Measurements from ENCODE around the gene ASGR2.
"Not testable (repeated sequence)": the region's sequence is repeated elsewhere in the genome, so short reads cannot be mapped to it uniquely, and the experiment has no call there.

The ASGR2 gene

DNA sequence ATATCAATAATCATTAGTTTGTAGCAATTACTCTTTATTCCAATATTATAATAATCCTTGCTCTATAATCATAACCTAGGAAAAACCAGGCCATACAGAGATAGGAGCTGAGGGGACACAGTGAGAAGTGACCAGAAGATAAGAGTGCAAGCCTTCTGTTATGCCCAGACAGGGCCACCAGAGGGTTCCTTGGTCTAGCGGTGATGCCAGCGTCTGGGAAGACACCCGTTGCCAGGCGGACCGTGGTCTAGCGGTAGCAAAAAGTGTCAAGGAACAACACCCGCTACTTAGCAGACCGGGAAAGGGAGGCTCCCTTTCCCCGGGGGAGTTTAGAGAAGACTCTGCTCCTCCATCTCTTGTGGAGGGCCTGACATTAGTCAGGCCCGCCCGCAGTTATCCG is 11.8 kb upstream of the ASGR2 start:
- not testable (repeated sequence) for DNase-seq (ENCODE audit: insufficient read length, low spot score); FAIRE-seq

DNA sequence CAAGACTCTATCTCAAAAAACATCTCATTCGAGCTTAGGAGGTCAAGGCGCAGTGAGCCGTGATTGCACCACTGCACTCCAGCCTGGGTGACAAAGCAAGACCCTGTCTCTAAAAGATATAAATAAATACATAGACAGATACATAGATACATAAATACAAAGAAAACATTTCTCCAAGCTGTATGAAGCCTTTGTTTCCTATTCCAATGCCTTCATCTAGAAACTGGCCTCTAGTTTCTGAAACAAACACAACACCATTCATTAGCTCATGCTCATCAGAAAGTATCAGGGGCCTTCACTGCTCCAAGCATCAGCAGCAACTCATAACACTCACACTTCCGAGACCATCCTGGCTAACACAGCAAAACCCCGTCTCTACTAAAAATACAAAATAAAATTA is 10.3 kb upstream of the ASGR2 start:
- DNase-seq (ENCODE audit: insufficient read length, low spot score) (no peak), FAIRE-seq (no peak)

DNA sequence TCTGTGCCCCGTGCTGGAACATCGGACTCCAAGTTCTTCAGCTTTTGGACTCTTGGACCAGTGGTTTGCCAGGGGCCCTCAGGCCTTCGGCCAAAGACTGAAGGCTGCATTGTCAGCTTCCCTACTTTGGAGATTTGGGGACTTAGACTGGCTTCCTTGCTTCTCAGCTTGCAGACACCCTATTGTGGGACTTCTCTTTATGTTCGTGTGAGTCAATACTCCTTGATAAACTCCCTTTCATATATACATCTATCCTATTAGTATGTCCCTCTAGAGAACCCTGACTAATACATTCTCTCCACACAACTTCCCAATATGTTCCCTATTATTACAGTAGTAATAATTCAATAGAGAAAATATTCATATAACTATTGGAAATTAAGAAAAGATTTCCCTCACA is 9.2 kb upstream of the ASGR2 start:
- no peak for DNase-seq (ENCODE audit: insufficient read length, low spot score)
- FAIRE-seq: no peak

DNA sequence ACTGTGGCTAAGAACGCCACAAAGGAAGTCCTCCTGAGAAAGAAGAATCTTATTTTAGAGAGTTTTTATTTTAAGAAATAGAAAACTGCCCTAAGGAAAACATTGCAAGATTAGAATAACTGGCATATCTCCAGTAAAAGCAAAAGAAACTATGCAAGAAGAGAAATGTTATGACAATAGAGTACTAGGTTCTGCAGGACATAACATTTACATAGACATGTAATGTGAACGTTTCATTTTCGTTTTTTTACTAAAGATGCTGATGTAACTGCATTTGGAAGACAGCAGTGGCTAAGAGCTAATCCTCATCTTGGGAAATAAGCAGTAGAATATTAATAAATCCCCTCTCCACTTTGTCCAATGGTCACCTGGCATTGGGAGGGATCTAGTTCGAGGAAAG is 7.8 kb upstream of the ASGR2 start:
- FAIRE-seq: no peak
- no peak for DNase-seq (ENCODE audit: insufficient read length, low spot score)

DNA sequence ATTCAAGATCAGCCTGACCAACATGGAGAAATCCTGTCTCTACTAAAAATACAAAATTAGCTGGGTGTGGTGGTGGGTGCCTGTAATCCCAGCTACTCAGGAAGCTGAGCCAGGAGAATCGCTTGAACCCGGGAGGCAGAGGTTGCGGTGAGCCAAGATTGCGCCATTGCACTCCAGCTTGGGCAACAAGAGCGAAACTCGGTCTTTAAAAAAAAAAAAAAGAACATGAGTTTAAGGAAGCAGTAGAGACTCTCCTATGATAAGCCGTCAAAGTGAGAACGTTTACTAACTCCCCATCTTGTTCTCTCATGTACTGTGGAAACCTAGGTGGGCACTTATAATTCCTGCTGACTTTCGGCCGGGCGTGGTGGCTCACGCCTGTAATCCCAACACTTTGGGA is 6.0 kb upstream of the ASGR2 start:
- DNase-seq (ENCODE audit: insufficient read length, low spot score); FAIRE-seq: not testable (repeated sequence)

DNA sequence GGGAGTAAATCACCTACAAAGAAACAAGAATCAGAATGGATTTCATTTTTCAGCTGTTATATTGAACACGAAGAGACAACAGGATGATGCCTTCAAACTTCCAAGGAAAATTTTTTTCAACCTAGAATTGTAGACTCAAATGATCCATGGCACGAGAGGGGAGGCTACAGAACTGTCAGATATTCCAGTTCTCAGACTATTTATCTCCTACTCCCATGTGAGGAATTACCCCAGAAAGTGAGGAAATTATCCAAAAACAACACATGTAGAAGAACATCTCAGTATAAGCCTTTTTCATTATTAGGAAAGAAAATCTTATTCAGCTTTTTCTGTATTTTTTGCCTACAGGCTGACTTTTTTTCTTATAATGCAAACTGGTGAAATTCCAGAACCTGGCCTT is 5.5 kb upstream of the ASGR2 start:
- DNase-seq (ENCODE audit: insufficient read length, low spot score) (no peak), FAIRE-seq (no peak)

DNA sequence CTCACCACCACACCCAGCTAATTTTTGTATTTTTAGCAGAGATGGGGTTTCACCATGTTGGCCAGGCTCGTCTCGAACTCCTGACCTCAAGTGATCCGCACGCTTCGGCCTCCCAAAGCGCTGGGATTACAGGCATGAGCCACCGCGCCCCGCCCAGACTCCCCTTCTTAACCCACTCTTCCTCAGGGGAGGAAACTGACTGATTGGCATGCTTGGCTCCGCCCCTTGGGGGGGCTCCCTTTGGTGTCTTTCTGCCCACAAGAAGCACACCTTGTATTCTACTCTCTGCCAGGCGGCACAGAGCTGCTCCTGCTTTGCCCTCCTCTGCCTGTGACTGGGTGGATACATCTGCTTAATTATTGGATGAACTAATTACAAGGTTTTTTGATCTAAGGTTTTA is 4.7 kb upstream of the ASGR2 start:
- FAIRE-seq: no peak
- DNase-seq (ENCODE audit: insufficient read length, low spot score): no peak

DNA sequence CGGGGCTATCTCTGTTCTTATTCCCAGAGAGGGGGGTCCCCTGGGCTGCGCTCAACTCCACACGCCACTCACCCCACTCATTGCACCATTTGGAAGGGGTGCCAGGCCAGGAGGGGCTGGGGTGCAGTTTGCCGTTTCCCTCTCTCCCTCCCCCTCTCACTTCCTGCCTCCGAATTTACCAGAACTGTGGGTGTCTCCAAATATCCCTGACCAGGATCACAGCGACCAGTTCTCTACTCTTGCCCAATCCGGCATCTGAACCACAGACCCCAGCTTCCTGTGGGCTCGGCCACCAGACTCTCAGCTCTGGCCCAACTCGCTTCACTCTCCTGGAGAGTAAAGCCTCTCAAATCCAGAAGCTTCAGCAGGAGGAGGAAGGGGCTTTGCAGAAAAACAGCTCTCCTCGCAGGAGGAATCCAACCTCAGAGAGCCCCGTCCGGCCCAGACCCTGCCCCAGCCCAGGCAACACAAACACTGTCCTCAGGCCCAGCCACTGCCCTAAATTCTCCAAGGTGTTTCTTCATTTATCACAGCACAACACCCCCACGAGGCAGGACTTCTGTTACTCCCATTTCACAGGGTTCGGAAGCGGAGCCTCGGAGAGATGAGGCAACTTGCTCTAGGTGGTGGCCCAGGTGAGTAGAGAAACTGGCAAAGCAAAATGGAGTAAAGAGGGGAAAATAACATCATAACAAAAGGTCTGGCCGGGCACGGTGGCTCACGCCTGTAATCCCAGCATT is 423 bp upstream of the ASGR2 start:
- FAIRE-seq (no peak), DNase-seq (ENCODE audit: insufficient read length, low spot score) (no peak)

DNA sequence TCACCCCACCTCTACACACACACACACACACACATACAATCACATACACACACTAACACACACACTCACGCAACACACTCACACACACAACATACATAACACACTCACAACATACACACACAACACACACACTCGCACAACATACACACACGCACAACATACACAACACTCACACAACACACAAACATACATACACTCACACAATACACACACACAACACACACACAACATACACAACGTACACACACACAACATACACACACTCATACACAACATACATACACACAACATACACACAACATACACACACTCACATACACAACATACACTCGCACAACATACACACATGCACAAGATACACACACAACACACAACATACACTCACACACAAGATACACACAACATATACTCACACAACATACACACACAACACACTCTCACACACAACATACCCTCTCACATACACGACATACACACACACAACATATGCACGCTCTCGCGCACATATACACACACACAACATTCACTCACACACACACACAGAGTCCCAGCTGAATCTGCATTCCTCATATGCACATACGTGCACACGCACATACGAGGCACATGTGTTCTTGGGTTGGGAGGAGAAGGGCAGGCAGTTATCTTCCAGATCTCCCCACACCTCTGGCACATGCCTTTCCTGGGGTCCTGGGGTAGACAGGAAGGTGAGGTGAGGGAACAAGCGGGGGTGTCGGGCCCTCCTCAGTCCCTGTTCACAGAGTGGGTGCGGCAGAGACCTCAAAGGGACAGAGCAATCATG is 1.1 kb downstream of the ASGR2 start:
- FAIRE-seq: no peak
- DNase-seq (ENCODE audit: insufficient read length, low spot score): no peak

DNA sequence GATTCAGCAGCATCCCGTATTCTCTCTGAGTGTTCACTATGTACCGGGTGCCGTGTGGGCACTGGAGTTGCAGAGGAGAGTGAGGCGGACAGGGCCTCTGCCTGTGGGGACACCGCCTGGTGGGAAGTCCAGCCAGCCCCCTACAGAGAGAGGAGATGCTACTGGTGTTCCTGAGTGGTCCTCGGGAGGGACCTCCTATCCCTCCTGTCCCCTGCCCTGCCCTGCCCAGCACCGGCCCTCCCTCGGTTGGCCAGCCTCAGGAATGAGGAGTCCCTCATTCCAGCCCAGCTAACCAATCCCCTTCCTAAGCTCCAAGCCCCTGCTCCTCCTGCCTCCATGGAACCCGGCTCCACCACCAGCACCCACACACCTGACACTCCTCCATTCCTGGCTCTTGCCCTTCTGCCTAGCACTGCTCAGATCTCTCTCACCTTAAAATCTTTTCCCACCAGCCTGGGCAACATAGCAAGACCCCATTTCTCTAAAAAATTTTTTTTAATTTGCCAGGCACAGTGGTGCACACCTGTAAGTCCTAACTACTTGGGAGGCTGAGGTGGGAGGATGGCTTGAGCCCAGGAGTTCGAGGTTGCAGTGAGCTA is 2.0 kb downstream of the ASGR2 start:
- no peak for FAIRE-seq
- DNase-seq (ENCODE audit: insufficient read length, low spot score): no peak

DNA sequence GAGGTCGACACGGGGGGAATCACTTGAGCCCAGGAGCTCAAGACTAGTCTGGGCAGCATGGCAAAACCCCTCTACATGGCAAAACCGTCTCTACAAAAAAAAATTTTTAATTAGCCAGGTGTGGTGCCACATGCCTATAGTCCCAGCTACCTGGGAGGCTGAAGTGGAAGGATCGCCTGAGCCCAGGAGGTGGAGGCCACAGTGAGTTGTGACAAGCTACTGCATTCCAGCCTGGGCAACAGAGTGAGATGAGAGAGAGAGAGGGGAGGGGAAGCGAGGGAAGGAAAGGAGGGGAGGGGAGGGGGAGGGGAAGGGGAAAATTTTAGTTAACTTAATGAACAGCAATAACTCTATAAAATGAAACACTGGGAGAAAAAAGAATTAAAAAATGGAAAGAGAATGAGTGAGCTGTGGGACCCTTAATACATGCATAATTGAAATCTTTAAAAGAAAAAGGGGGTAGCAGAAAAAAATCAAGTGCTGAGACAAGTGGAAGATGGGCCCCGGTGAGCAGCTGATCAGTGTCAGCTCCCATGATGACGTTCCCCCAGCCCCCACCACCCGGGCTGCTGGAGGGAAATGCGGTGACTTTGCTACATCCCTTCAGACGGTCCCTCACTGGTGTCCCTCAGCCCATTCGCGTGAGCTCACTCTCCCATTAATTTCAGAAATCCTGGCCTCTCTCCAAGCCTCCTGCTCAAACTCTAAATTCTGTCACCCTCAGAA is 2.7 kb downstream of the ASGR2 start:
- FAIRE-seq (no peak), DNase-seq (ENCODE audit: insufficient read length, low spot score) (no peak)

DNA sequence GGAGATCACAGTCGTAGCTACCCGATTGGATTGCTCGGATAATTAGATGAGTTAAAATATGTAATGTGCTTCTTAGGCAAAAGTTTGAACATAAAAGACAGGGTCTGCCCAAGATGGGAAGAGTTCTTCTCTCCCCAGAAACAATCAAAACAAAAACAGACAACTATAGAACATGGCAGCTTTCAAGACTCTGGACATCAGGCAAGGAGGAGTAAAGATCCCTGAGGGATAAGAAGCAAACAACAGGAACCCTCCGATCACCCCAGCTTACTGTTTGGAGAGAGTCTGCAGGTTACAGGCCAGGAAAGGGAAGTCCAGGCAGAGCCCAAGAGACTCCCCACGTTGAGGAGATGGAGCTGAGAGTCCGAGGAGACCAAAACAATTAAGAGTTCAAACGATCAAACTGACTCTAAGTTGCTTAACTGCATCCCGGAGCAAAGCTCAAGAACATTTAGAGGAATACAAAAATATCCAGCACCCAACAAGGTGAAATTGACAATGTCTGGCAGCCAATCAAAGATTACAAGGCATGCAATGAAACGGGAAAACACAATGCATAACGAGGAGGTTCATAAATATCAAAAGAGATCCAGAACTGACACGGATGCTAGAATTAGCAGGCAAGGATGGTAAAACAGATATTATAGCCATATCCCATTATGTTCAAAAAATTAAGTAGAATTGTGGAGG is 3.9 kb downstream of the ASGR2 start:
- no peak for FAIRE-seq
- DNase-seq (ENCODE audit: insufficient read length, low spot score): no peak

DNA sequence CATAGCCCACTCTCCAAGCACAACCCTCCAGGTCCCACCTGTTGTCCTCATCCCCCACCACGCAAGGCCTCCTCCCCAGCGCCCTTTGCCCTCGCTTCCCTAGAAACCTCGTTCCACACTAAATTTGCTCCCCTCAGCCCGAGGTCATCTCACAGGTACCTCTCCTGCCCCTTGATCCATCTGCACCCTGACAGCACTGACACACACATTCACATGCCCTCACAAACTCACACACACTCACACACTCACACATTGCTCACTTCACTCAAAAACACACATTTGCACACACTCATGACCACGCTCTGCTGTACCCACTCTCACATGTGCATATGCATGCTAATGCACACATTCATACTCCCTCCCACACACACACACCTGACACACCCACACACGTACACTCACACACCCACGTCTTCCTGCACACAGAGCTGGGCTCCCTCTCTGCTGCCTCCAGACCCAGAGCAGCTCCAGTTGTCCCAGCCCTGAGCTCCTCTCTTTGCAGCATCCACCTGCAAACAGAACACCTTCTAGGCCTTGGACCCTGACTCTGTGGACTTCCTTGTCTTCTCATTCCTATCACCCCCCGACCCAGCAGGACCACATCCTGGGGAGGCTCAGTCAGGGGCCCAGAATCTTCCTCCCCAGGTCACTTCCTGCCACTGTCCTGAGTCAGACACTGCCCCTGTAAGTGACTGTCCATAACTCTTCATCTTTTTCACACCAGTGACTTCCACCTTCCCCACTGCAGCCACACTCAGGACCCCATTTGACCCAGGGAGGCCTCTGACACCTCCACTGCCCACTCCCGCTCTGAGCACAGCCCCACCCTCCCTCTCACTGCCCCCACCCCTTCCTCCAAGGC is 4.9 kb downstream of the ASGR2 start:
- no peak for DNase-seq (ENCODE audit: insufficient read length, low spot score)
- FAIRE-seq: no peak

DNA sequence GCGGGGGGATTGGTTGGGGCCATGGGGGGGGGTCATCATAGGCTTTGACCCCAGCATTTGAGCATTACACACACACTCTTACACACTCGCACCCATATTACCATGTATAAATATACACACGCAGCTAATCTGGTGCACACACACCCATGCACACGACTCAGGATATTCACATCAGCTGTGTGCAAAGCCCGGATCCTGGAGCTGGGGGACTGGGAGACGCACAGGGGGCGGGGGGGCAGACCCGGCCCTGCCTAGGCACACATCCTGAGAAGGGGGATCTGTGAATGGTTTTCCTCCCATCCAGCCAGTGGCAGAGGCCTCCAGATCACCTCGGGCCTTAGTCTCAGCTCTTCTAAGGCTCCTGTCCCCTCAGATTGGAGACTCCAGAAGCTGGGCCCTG is 5.6 kb downstream of the ASGR2 start:
- FAIRE-seq: no peak
- no peak for DNase-seq (ENCODE audit: insufficient read length, low spot score)

DNA sequence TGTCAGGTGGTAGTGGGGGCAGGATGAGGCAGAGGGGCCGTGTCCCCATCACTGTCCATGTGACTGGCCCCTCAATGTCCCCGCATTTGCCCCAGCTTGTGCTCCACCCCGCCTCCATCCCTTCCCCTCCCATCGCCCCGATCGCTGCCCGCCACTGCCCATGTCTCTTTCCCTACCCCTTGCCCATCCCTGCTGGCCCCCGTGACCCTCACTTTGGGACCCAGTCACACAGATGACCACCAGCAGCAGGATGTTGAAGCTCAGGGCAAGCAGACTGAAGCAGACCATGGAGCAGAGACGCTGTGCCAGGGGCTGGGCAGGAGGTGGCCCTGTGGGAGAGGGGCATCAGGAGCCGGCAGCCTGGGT is 6.1 kb downstream of the ASGR2 start:
- no peak for DNase-seq (ENCODE audit: insufficient read length, low spot score)
- FAIRE-seq: no peak

DNA sequence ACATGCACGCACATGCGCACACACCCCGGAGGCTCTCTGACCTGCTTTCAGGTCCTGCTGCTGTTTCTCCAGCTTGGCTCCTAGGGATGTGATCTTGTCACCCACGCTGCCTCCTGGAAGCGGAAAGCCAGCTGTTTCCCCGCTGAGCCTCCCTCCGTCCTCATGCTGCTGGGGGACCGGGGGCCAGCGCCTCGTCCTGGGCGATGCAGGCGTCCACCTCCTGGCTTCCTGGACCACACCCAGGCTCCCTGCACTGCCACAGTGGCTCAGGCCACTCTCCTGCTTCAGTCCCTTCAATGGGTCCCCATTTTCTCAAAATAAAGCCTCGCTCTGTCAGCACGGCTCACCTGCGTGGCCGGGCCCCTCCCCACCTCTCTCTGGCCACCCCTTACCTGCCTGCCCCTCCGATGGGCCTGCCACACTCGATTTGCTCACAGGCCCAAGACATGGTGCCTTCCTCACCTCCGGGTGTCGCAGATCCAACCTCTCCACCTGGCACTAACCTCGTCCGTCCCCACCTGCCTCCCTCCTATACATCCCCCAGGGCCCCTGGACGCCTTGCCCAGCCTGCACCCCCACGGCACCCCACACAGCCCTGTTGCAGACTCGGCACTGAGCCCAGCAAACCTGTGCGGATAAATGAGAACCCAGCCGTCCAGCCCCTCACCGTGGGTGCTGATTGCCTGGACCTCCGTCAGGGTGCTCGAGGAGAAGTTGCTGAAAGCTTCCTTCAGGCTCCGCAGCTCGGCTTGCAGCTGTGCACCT is 6.6 kb downstream of the ASGR2 start:
- DNase-seq (ENCODE audit: insufficient read length, low spot score): no peak
- no peak for FAIRE-seq

DNA sequence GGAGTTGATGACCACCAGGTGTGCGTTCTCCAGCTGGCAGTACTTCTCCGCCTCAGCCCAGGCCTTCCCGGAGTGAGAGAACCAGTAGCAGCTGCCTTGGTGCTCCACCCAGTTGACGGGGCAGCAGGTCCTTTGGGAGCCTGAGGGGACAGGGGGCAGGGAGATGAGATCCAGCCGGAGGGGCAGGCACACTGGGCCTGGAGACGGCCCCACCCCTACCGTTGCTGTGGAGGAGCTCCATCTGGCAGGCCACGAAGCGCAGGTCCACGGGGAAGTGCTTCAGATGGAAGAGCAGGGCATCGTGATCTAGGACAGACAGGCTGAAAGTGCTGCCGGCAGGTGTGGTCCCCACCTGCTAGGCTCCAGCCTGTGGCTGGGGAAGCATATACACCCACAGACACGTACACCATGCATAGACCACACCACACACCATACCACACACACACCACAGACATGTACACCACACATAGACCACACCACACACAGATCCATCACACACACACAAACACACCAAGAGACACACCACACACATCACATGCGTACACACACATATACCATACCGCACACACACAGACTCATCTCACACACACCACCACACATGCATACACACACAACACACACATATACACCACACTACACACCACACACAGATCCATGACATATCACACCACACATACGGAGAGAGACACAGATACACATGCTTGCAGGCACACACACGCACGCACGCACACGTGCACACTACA is 7.4 kb downstream of the ASGR2 start:
- no peak for DNase-seq (ENCODE audit: insufficient read length, low spot score)
- no peak for FAIRE-seq

DNA sequence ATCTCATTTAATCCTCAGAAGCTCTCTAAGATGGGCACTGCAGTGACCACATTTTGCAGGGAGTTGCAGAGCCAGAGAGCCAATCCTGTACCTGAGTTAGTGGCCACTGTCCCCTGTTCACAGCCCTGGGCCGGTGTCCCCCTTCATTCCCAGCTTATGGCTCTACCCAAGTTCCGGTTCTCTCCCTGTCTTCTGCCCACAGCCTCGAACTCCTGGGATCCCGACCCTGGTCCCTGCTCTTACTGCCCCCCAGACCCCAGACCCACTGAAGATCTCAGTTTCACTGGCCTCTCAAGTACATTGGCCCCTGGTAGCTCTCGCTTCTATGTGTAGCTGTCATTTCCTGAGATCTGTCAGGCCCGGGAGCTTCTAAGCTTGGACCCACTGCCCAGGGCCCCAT is 12.2 kb downstream of the ASGR2 start:
- no peak for FAIRE-seq
- DNase-seq (ENCODE audit: insufficient read length, low spot score): no peak

All from GM19239 (cell line).